ENCODE results near the gene KREMEN1.

KREMEN1 gene

DNA sequence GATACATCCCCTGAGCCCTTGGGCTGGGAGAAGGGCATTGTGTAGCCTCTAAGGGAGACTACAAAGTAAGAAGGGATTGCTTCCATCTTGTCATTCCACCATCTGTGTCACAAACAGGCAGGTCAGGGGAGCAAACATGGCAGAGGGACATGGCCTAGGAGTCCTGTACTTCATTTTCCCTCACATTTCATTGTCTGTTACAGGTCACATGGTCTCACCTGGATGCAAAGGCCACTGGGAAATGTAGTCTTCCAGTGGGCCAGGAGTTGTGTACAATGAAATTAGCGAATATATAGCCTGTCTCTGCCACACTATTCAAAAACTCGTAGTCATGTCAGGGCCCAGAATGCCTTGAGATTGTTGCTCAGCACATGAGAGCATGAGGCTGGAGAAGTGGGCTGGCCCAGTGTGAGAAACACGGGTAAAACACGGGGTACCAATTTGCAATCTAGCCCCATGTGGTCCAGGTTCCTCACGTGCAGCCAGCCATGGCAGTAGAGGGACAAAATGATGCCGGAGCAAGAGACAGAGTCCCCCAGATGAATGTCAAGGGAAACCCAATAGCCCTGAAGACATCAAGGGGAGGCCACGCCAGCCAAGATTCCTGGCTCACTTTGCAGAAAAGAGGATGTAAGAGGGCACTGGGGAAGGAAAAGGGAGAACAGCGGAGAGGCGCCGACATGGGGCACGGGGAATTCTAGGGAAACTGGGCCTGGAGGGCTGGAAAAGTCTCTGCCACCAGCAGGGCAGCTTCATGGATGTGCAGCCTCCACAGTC, 85.1 kb downstream of the KREMEN1 start:
- TF ChIP-seq, protein P1, sequence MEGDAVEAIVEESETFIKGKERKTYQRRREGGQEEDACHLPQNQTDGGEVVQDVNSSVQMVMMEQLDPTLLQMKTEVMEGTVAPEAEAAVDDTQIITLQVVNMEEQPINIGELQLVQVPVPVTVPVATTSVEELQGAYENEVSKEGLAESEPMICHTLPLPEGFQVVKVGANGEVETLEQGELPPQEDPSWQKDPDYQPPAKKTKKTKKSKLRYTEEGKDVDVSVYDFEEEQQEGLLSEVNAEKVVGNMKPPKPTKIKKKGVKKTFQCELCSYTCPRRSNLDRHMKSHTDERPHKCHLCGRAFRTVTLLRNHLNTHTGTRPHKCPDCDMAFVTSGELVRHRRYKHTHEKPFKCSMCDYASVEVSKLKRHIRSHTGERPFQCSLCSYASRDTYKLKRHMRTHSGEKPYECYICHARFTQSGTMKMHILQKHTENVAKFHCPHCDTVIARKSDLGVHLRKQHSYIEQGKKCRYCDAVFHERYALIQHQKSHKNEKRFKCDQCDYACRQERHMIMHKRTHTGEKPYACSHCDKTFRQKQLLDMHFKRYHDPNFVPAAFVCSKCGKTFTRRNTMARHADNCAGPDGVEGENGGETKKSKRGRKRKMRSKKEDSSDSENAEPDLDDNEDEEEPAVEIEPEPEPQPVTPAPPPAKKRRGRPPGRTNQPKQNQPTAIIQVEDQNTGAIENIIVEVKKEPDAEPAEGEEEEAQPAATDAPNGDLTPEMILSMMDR (IDR thresholded peaks at IDR 0.05): no peak

DNA sequence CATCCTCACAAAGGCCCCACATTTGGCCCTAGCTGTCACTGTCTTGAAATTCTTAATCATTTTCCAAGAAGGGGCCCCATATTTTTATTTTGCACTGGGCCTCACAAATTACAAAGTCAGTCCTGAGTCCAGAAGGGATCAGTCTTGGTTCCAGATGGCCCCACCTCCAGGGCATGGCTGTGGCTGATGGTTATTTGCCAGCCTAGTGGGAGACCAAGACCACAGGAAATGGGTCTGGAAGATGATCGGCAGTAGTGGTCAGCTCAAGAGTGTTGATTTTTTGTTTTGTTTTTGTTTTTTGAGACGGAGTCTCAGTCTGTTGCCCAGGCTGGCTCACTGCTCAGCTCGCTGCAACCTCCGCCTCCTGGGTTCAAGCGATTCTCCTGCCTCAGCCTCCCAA, 85.7 kb downstream of the KREMEN1 start:
- TF ChIP-seq, protein P1 (IDR thresholded peaks at IDR 0.05): no peak

DNA sequence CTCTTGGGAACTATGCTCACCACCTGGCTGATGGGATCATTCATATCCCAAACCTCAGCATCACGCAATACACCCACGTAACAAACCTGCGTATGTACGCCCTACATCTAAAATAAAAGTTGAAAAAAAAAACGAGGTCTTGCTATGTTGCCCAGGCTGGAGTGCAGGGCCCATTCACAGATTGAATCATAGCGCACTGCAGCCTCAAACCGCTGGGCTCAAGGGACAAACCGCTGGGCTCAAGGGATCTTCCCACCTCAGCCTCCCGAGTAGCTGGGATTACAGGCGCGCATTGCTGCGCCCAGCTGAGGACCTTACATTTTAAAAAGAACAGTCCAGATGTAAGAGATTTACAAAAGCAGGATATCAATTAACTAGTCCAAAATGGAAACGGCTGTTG, 91.0 kb downstream of the KREMEN1 start:
- TF ChIP-seq, protein P1 (IDR thresholded peaks at IDR 0.05): no peak

DNA sequence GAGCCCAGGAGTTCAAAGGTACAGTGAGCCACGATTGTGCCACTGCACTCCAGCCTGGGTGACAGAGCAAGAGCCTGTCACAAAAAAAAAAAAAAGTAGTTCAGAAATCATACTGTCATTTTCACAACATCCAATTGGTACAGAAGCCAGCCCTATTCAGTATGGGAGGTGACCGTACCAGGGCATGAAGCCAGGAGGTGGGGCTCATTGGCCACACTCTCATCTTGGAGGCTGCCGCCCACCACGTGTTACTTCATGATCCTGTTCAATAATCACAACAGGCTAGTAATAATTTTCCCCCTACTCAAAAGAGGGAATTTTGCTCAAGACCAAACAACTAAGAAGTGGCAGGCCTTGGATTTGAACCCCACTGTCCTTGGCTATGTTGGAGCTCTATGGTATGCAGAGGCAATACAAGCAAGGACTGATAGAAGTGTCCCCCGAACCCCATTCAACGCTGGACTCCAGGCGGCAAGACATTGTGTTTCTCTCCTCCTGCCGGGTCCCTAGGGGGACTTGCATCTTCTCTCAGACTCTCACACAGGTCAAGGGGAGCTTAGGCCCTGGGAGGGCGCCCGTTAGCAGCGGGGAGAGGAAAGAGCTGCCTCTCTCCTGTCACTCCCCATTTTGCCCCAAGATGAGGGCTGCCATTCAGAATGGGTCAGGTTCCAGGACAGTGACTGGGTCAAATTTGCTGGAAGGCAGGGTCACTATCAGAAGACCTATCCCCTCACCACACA, 92.7 kb downstream of the KREMEN1 start:
- TF ChIP-seq, protein P1 (IDR thresholded peaks at IDR 0.05): no peak

DNA sequence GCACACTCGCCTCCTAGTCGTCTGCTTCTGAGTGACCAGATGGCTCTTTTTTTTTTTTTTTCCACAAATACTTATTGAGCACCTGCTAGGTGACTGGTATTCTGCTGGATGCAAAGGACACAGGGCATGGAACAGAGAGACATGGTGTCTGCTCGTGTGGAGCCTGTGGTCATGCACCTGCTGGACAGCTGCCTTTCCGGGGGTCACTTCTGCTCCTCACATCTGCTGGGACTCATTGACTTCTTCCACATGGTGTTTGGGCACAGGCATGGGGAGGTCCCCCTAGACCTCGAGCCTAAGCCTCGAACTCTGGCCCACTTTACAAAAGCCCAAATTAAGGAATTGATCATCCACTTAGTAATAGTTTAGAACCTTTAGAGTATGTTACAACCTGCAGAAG, 93.3 kb downstream of the KREMEN1 start:
- TF ChIP-seq, protein P1 (IDR thresholded peaks at IDR 0.05): no peak

DNA sequence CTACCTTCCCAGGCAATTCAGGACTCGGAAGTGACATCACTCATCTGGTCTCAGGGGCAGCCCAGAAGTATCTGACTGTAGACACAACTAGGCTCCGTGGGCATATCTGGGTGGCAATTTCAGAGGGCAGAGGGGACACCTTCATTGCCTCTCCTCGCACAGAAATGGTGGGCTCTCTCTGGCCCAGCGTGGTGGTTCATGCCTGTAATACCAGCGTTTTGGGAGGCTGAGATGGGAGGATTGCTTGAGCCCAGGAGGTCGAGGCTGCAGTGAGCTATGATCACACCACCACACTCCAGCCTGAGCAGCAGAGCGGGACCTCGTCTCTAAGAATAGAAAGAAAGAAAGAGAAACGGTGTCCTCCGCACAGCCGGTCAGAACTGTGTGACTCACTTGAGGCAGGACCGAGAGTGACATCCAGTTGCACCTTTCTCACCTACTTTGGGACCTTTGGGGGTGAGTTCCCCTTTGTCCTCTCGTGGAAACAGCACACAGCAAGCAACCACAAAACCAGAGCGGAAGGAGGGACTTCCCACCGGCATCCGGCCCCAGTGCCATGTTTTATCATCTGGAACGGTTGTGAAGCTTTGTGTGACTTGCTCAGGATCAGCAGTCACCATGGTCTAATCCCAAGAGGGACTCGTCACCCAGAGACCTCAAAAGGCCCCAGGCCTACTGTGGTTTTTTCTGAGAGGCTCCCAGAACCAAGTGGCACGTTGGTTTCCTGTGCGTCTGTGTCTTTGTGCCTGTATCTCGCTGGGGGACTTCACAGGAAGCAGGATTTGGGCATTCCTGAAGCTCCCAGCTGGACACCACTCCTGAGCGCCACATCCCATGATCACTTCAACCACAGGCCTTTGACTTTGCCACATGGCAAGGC, 94.4 kb downstream of the KREMEN1 start:
- TF ChIP-seq, protein P1 (IDR thresholded peaks at IDR 0.05): no peak

DNA sequence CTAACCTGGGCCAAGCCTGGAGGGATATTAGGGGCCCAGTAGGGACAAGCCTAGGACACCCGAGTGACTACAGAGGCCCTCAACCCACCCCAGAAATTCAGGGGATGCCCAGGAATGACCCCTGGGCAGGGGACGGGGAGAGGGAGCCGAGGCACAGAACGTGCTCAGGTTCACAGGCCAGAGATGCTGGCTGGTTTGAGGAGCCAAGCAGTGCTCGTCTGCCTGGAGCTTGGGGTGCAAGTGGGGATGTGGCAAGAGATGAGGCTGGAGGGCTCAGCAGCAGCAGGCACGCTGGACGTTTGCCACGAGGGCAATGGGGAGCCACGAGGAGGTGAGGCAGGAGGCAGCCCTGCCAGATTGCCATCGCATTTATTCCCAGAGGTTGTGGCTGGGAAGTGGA, 98.9 kb downstream of the KREMEN1 start:
- TF ChIP-seq, protein P1 (IDR thresholded peaks at IDR 0.05): no peak

Measured in LNCAP (cell line).